ENCODE data around the gene IQCB1.
A peak's percentile ranks its signal among the peaks of the same experiment; 100 is the strongest.

Gene IQCB1

DNA sequence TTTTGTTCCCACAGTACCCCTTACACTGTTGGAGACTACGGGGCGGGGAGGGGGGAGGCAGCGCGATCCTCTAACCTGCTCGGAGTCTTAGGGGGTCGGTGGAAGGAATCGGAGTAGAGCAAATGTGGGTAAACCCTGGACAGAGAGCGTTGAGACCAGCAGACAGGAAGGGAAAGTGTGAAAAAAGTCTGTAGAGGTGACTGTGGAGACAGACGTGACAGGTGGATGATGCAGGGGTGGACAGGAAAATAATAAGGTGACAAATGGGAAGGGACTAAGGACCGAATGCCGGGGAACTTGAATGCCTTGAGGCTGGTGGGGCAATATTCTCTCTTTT is 573 bp upstream of the IQCB1 start:
- Histone ChIP-seq H3K4me1 (ENCODE audit: insufficient read depth, poor library complexity, severe bottlenecking) (peaks cover 14% of the 10 kb centered on the region), H3K36me3 (ENCODE audit: low read depth) (peaks cover 35% of the 10 kb centered on the region), H3K27me3 (ENCODE audit: insufficient read depth, poor library complexity, severe bottlenecking) (no peaks in the 10 kb centered on the region), H3K27ac (ENCODE audit: poor library complexity, severe bottlenecking) (no peak overlapping the region), H3K4me3 (ENCODE audit: severe bottlenecking) (peak overlapping the region; percentile 71), H3K9me3 (ENCODE audit: severe bottlenecking) (no peaks in the 10 kb centered on the region)
- DNase-seq (ENCODE audit: low spot score) (no peak), ATAC-seq (ENCODE audit: low read depth) (peak; percentile 15)
- TF ChIP-seq, protein P1, sequence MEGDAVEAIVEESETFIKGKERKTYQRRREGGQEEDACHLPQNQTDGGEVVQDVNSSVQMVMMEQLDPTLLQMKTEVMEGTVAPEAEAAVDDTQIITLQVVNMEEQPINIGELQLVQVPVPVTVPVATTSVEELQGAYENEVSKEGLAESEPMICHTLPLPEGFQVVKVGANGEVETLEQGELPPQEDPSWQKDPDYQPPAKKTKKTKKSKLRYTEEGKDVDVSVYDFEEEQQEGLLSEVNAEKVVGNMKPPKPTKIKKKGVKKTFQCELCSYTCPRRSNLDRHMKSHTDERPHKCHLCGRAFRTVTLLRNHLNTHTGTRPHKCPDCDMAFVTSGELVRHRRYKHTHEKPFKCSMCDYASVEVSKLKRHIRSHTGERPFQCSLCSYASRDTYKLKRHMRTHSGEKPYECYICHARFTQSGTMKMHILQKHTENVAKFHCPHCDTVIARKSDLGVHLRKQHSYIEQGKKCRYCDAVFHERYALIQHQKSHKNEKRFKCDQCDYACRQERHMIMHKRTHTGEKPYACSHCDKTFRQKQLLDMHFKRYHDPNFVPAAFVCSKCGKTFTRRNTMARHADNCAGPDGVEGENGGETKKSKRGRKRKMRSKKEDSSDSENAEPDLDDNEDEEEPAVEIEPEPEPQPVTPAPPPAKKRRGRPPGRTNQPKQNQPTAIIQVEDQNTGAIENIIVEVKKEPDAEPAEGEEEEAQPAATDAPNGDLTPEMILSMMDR (IDR thresholded peaks at IDR 0.05; ENCODE audit: poor library complexity, severe bottlenecking), result no peak

DNA sequence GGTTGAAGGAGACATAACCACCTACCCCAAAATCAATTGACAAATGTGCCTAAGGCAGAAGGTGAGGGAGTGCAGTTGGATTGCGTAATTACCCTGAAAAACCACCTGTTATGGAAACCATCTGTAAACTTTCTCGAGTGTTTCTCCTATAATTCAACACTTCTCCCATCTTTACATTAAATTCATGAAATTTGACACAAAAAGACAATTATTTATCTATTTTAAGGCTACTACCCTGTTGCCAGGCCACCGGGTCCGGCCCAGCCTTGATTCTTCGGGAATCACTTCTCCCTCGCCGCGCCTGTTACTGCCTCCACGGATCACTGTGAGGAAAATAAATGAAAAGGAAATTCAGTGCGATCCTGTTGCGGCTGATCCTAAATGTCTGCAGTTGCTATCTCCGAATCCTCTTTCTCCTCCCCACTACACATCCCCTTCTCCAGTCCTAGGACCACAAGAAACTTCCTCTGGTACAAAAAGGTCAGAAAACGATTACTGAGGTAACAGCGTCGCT is 646 bp downstream of the IQCB1 start:
- Histone ChIP-seq H3K4me1 (ENCODE audit: insufficient read depth, poor library complexity, severe bottlenecking) (peaks cover 14% of the 10 kb centered on the region), H3K4me3 (ENCODE audit: severe bottlenecking) (peak overlapping the region; percentile 71), H3K9me3 (ENCODE audit: severe bottlenecking) (no peaks in the 10 kb centered on the region), H3K27ac (ENCODE audit: poor library complexity, severe bottlenecking) (peak overlapping the region; percentile 25), H3K36me3 (ENCODE audit: low read depth) (peaks cover 45% of the 10 kb centered on the region), H3K27me3 (ENCODE audit: insufficient read depth, poor library complexity, severe bottlenecking) (no peaks in the 10 kb centered on the region)
- TF ChIP-seq, protein P1 (IDR thresholded peaks at IDR 0.05; ENCODE audit: poor library complexity, severe bottlenecking), result no peak
- ATAC-seq (ENCODE audit: low read depth), result peak; percentile 2; the same call in 1 of the 3 replicates
- DNase-seq (ENCODE audit: low spot score), result no peak

DNA sequence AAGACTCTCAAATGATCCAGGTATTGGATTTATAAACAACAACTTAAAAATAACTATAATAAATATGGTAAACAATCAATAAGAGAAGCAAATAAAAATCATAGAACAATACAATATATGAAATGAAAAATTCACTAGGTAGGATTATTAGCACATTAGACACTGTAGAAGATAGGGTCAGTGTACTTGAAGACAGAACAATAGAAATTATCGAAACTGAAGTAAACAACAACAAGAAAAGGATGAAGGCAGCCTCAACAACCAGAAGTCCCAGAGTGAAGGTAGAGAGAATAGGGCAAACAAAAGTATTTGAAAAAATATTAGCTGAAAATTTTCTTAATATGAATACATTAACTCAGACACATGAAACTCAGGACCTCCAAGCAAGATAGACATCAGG is 11.9 kb downstream of the IQCB1 start:
- ATAC-seq (ENCODE audit: low read depth) (no peak), DNase-seq (ENCODE audit: low spot score) (no peak)
- peaks cover 6% of the 10 kb centered on the region for H3K9me3 ChIP-seq (ENCODE audit: severe bottlenecking)
- H3K4me1 ChIP-seq (ENCODE audit: insufficient read depth, poor library complexity, severe bottlenecking), result no peaks in the 10 kb centered on the region
- TF ChIP-seq, protein P1 (IDR thresholded peaks at IDR 0.05; ENCODE audit: poor library complexity, severe bottlenecking), result no peak
- no peak overlapping the region for H3K27ac ChIP-seq (ENCODE audit: poor library complexity, severe bottlenecking)
- no peaks in the 10 kb centered on the region for H3K27me3 ChIP-seq (ENCODE audit: insufficient read depth, poor library complexity, severe bottlenecking)
- H3K36me3 ChIP-seq (ENCODE audit: low read depth), result peaks cover 85% of the 10 kb centered on the region
- no peak overlapping the region for H3K4me3 ChIP-seq (ENCODE audit: severe bottlenecking)

DNA sequence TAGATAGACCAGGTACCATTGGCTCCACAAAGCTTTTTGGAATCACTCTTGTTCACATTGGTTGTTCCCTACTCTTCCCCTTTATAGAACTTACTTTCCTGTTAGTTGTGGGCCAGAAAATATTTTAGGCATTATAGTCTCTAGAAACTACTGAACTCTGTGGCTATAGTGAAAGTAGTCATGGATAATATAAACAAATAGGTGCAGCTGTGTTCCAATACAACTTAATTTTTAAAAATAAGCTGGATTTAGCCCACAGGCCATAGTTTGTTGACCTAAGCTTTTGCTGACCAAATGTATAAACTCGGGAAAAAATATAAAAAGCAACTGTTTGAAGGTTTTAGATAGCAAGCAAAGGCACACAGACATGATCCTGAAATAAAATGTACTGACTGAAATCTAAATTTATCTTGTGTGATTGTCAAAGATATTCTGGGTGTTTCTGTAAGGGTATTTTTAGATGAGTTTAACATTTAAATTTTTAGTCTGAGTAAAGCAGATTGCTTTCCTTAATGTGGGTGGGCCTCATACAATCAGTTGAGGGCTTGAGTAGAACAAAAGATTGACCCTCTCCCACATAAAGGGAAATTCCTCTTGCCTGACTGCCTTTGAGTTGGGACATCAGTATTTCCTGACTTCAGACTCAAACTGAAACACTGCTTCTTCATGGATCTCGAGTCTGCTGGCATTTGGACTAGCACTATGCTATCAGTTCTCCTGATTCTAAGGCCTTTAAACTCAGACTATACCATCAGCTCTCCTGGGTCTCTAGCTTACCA is 13.2 kb downstream of the IQCB1 start:
- H3K36me3 ChIP-seq (ENCODE audit: low read depth), result peaks cover 75% of the 10 kb centered on the region
- no peaks in the 10 kb centered on the region for H3K4me1 ChIP-seq (ENCODE audit: insufficient read depth, poor library complexity, severe bottlenecking)
- peaks cover 6% of the 10 kb centered on the region for H3K9me3 ChIP-seq (ENCODE audit: severe bottlenecking)
- ATAC-seq (ENCODE audit: low read depth), result no peak
- no peak overlapping the region for H3K27ac ChIP-seq (ENCODE audit: poor library complexity, severe bottlenecking)
- no peak for DNase-seq (ENCODE audit: low spot score)
- no peak overlapping the region for H3K4me3 ChIP-seq (ENCODE audit: severe bottlenecking)
- no peaks in the 10 kb centered on the region for H3K27me3 ChIP-seq (ENCODE audit: insufficient read depth, poor library complexity, severe bottlenecking)
- TF ChIP-seq, protein P1 (IDR thresholded peaks at IDR 0.05; ENCODE audit: poor library complexity, severe bottlenecking), result no peak

DNA sequence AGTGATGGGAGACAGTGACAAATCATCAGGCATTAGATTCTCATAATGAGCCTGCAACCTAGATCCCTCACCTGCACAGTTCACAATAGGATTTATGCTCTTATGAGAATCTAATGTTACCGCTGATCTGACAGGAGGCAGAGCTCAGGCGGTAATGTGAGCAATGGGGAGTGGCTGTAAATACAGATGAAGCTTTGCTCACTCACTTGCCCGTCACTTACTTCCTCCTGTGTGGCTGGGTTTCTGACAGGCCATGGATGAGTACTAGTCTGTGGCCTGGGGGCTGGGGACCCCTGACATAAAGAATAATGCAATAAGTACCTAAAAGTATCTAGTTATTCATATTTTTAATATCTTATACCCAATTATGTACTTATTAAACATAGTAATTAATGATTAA is 15.6 kb downstream of the IQCB1 start:
- peaks cover 6% of the 10 kb centered on the region for H3K9me3 ChIP-seq (ENCODE audit: severe bottlenecking)
- TF ChIP-seq, protein P1 (IDR thresholded peaks at IDR 0.05; ENCODE audit: poor library complexity, severe bottlenecking), result no peak

More for the DNA sequence above, 15.6 kb downstream of the IQCB1 start:
- no peak for ATAC-seq (ENCODE audit: low read depth)
- H3K36me3 ChIP-seq (ENCODE audit: low read depth), result peaks cover 54% of the 10 kb centered on the region
- no peak overlapping the region for H3K27ac ChIP-seq (ENCODE audit: poor library complexity, severe bottlenecking)
- H3K27me3 ChIP-seq (ENCODE audit: insufficient read depth, poor library complexity, severe bottlenecking), result no peaks in the 10 kb centered on the region
- no peak for DNase-seq (ENCODE audit: low spot score)
- H3K4me1 ChIP-seq (ENCODE audit: insufficient read depth, poor library complexity, severe bottlenecking), result no peaks in the 10 kb centered on the region
- no peak overlapping the region for H3K4me3 ChIP-seq (ENCODE audit: severe bottlenecking)
